DMS153 treated with DMSO at 0.1 percent for 48 hours (cell line): ENCODE results near the gene LRRC7.

Experiments used
- DNase-seq: peaks from one replicate; lab custom pipeline; 2025; ENCODE audit not compliant: unreplicated experiment; lab: John Stamatoyannopoulos, UW

The LRRC7 gene

DNA sequence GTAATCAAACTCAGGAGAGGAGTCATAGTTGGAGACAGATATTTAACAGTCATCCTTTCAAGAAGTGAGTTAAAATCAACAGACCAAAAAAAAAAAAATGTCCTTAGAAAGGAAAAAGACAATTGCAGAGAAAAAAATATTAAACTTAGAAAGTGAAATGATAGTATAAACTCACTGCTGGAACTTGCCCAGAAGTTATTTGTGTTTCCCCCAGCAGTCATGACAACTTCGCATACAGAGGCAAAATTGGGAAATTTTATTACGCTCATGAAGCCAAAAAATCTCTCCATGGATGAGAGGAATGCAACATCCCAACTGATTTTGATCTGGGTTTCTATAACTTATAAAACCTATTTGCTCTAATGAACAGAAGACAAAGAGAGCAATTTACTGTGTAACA, 198.2 kb downstream of the LRRC7 start:
- no peak for DNase-seq

DNA sequence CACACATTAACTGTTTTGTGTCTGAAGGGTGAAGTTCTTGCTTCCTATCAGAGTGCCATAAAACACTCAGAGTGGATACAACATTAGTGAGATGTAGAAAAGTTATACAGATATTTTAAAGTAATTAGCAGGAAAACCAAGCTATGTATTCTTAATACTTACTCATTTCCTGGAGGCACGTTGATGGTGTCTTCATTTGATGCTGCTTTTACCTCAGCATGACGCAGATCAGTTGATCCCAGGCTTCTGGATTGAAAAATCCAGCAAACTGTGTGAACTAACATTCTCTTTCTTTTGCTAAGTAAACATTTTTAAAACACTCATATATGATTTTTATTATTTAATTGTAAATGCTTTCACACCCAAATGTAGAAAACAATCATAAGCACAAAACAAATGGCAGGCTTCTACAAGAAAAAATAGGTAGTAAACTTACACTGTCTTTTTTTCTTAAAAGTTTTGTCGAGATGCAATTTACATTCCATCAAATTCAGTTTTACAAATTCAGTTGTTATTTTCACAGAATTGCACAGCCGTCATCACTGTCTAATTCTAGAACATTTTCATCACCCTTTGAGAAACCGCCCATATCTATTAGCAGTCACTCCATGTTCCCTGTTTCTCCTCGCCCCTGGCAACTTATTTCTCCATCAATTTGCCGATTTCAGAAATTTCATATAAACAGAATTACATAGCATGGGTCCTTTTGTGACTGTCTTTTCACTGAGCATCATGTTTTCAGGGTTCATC, 198.9 kb downstream of the LRRC7 start:
- no peak for DNase-seq

DNA sequence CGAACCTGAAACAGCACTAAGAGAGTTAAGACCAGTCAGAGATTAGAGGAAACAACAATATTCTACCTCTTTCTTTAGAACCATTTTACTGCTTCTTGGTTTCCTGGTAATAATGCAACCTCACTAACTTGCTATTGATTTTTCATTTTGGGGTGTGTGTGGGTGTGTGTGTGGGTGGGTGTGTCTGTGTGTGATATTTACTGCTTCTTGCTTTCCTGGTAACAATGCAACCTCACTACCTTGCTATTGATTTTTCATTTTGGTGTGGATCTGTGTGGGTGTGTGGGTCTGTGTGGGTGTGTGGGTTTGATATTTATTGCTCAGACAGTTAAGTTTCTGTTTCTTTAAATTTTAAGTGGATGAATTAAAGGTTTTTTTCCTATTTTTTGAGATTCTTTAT, 208.8 kb downstream of the LRRC7 start:
- DNase-seq: no peak

DNA sequence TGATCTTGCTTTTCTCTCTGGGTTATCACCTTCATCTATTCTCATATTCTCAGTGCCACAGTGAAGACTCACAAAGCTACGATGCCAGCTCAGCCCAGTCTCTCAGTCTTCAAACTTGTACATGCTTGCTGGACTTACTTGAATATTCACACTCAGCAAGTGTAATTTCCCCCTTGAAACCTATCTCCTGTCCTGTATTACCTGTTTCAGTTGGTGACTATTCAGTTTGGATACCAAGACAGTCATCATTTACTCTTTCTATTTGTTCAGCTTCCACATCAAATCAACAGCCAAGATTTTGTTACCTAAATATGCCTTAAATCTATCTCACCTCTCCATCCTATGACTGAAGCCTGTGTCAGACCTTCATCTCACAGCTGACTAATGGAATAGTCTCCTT, 209.7 kb downstream of the LRRC7 start:
- no peak for DNase-seq

DNA sequence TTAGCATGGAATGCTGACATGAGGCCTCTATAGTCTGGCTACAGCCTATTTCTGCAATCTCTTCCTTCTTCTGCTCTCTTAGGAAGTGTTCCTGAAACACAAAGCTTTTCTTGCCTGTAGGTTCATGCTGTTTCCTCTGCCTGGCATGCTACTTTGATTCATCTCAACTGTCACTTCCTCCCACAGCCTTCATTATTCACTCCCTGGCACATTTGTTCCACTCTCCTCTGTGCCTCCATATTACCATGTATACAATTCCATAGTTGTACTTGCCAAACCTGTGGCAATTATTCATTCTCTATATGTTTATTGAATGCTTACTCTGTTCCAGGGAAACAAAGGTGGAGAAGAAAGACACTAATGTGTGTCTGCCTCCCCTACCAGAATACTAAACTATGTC, 210.2 kb downstream of the LRRC7 start:
- DNase-seq: no peak

DNA sequence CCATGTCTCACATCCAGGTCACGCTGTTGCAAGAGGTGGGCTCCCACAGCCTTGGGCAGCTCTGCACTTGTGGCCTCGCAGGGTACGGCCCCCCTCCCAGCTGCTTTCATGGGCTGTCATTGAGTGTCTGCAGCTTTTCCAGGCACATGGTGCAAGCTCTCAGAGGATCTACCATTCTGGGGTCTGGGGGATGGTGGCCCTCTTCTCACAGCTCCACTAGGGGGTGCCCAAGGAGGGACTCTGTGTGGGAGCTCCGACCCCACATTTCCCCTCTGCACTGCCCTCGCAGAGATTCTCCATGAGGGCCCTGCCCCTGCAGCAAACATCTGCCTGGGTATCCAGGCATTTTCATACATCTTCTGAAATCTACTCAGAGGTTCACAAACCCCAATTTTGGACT, 219.4 kb downstream of the LRRC7 start:
- no peak for DNase-seq

DNA sequence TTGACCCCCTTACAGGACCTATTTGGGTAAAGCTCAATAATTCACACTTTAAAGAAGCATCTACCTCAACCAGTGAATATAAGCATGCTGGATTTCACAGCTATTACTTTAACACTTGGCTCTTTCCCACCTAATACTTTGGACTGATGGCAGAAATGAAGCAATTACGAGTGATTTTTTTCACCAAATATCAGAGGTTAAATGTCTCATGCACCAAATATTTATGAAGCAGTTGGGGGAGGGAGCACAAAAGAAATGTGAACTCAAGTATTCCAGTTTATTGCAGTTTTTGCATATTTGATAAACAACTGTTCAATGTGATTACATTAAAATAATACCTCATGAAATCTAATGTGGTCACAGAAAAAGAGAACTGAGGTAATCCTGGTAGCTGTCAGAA, 223.6 kb downstream of the LRRC7 start:
- DNase-seq: no peak

DNA sequence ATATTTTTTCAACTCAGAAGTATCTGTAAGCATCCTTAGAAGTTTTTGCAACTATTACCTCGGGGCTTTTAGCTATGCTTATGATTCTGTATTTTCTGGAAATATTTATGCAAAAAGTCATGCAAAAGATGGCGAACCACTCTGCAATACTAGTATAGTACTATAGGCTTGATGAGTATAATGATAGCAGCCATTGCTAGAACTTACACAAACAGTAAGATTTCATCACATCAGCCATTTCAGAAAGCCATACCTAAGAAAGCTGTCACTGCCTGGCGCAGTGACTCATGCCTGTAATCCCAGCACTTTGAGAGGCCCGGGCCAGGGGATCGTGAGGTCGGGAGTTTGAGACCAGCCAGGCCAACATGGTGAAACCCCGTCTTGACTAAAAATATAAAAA, 227.1 kb downstream of the LRRC7 start:
- no peak for DNase-seq

DNA sequence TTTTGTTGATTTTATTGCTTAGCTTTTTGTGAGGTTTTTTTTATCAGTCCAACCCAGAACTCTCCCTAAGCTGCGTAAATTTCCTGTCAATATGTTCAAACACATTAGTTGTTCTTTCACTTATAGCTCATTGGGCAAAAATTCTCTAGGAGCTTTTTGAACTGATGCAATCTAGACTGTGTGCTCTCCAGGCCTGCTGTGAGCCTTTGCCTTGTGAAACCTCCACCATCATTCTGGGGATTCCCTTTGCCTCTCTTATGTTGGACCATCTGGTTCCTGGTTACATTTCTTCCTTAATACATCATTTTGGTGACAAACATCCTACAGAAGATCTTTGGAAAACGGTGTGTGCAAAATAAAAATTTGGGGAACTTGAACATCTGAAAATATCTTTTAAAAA, 247.2 kb downstream of the LRRC7 start:
- no peak for DNase-seq

DNA sequence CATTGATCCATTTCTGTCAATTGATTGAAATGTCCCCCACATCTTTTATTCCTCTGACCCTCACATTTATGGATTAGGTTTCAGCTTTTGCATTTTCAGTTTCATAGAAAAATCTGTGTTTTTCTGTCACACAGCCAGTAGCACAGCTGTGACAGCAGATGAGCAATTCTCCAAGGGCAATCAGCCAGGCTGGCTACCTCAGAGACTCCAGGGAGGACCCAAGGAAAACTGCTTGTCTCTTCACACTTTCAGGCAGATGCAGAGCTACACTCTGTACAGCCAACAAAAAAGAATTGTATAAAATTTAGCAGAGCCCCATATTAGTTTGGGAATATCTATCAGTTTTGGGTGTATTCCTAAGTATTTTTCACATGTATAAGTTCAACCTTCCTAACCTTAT, 257.2 kb downstream of the LRRC7 start:
- no peak for DNase-seq

DNA sequence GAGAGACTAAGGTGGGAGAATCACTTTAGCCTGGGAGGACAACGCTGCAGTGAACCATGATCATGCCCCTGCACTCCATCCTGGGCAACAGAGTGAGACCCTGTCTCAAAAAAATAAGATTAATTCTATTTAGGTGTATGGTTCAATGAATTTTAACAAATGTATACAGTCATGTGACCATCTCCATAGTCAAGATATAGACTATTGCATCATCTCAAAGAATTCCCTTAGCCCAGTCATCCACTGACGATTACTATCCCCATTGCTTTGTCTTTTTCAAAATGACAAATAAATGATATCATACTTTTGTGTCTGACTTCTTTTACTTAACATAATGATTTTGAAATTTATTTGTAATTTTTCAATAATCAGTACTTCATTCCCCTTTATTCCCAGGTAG, 260.0 kb downstream of the LRRC7 start:
- DNase-seq: no peak

DNA sequence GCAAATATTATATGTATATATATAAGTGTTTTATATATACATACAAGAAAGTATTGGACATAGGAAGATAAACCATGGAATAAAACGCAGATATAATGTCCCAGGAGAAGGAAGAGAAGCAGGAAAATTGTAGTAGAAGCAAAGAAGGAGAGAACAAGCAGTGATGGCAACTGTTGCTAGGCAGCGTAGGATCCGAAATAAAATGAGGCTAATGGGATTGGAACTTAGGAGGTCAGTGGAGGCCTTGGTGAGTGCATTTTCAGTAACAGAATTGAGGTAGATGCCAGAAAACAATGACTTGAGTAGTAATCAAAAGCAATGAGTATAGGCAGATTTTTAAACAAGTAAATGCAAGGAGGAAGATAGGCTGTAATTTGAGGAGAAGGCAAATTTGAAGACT, 265.8 kb downstream of the LRRC7 start:
- no peak for DNase-seq

DNA sequence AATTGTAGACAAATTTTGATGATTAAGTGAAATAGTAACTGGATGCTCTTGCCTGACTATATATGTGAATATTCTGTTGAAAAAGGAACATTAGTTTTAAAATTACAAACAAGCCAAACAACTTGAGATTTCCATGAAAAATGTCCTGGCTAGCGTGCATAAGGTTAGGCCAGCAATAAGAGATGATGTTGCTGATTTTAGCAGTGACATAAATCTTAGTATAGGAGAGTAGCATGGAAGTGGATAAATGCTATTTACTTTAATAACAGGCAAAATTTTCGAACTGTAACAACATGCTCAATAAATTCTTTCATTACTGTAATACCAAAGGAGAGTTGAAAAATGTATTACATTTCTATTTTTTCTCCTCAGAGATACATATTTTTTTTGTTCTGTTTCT, 266.6 kb downstream of the LRRC7 start:
- no peak for DNase-seq

DNA sequence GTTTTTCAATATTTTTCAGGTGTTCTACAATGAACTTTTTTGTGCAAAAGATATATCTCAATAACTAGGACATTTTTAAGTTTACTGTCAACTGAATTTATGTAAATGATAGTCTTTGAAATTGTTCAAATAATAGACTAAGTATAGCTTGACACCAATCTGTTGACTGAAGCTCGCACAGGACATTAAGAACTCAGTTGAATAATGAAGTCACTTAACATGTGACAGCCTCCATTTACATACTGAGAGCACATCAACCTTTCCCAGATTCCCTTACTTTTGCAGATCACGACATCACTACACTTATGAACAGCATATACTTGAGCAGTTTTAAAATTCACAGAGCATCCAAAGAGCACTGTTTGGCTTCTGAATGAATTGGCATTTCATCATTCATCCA, 268.2 kb downstream of the LRRC7 start:
- DNase-seq: no peak

DNA sequence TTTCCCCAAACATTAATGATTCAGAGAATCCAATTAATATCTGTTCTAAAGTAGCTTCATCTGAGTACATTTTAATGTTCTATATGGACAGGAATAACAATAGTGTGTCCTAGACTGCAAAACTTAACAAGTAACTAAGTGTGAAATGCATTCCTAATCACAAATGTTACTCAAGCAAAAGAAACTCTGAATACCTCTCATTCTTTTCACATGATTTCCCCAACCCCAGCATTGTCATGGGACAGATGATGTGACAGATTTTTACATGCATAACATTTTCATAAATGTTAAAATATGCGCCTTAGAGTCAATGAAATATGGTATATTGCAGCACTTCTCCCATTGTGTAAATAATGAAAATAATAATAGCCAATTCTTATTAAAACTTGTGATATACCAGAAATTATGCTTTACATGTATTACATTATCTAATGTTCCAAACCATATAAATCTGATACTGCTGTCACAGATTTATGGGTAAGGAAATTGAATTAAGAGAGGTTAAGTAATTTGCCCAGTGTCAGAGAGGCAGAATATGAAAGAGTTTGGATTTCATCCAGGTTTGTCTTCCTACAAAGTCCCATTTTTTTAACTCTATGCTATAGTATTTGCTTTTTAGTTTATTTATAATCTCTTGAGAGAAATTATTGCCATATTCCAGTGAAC, 269.4 kb downstream of the LRRC7 start:
- DNase-seq: no peak

DNA sequence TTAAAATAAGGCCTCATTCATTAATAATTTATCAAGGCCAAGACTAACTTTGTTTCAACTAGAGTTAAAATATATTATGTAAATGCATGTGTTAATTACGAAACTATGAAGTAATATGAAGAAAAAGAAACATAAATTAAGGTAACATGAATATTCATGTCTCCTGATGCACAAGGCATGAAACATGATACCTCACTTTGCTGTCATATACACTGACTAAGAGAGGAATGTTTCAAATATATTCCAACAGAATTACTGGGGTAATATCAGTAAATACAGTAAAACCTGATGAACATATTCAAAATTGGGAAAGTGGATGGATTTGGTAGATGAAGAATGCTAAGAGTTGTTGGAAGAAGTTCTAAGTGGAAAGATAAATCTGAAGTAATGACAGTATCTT, 274.6 kb downstream of the LRRC7 start:
- no peak for DNase-seq

DNA sequence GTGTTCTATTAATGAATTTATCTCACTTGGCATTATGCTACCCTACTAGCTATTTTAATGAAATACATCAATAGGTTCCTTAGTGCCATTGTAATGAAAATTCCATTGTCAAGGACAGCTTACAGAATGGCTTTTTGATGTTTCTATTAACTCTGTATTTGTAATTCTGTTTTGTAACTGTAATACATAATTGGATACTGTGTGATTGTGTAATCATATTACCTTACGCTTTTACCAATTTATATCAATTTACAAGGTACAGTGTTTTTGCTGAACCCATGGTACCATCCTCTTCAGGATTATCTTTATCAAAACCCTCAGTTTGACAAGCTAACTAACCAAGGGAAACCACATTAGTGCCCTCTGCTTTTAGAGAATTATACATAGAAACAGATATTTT, 277.9 kb downstream of the LRRC7 start:
- DNase-seq: no peak

DNA sequence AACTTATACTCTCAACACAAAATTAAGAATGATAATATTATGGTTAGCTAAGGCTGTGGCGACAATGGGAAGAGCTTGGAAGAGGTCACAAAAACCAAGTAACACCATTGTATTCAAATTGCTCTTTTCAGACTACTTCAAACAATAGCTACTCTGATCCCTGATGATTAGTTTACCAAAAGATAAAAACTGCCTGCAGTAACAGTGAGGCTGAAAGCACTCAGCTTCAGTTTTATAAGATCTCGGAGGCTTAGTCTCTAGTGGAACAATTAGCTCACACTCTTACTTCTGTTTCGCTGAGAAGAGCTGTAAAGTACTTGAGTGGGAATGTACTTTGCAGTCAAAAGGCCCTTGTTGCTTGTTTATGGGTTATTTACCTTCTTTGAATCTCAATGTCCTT, 278.5 kb downstream of the LRRC7 start:
- DNase-seq: no peak

DNA sequence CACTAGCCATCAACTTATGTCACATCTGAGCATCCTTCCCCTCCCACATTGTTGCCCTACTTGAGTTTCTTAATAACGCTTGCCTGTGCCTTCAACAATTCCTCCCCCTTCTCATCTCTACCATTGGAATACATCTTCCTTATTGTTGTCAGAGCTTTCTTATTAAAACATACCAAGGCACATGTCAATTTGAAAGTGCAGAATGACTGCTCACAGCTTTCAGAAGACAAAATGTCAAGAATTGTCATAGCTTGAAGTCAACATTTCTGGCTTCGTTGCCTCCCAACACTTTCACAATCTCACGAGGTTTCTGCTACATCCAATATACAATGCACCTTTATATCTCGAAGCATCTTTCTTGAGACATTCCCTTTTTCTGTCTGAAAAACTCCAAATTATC, 279.9 kb downstream of the LRRC7 start:
- DNase-seq: no peak

DNA sequence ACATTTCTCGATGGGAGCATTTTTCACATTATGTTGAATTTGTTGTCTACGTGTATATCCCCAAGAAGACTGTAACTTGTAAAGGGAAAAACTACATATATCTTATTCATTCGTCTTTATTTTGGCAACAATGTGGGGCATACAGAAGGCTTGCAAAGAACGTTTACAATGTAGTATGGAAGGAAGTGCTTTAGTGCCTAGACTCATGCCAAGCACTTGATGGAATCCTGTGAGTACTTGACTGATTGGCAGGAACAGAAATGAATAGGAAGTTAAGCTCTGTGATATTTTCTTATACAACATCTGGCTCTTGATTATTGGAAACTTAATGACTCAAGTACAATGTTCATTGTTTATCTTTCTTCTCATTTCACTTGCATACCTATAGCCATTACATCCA, 284.4 kb downstream of the LRRC7 start:
- no peak for DNase-seq

DNA sequence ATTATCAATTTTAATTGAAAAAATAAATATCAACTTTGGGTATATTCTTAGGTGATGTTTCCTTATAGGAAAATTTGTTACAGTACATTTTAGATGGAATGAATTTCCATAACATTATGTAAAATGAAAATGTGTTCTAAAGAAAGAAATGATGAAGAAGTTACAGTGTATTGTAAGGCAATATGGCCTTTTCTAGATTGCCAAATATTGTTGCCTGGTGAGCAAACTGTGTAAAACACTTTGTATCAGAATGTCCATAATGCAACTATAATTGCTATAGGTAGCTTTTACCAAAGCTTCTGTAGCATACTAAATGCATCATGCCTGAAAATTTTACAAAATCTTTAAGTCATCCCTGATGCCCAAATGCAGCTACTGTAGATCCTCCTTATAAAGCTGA, 285.0 kb downstream of the LRRC7 start:
- no peak for DNase-seq

DNA sequence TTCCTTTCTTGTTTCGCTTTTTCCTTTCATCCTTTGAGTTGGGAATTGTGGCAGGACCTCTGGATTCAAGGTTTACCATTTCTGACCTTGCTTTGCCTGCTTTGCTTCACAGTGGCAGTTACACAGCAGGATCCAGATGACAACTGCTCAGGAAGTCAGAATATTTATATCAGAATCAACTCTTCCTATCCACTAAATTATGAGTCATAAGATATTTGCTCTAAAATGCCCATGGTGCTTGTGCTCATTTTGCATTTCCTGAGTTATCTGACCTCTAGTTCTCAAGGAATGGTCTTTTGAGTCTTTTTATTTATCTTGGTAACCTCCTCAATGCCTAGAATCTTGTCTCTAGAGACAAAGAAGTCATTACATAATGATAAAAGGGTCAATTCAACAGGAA, 290.8 kb downstream of the LRRC7 start:
- DNase-seq: no peak

DNA sequence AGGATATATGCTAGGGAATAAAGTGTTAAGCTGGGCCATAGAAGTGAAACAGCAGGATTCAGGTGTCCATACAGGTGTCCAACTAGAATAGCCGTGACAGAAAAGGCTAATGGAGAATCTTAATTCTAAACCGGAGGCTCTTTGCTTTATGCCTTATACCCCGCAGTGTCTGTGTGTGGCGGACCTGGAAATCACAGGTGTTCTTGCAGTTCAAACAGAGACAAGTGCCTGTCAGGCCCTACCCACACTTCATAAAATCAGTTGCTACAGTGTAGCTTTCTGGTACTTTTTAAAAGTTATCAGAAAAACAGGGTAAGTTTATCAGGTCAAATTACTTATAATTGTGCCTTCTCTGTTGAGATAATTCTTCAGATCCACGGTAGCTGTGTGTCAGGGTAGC, 293.9 kb downstream of the LRRC7 start:
- DNase-seq: no peak
